HCT116 (cell line): Measurements from ENCODE around the gene CTAGE1.

Source experiments
- CEBPB ChIP-seq: IDR thresholded peaks from 2 replicates; pipeline ENCODE4 v1.6.1; 2012; ENCODE audit warnings: low read depth
- CTCF ChIP-seq, 3 experiments: fragments of 200-600 bp in 1 of 3; sonication (generic) in 1 of 3; IDR thresholded peaks in 2 of 3; conservative IDR thresholded peaks in 1 of 3; 2 replicates each; pipeline ENCODE4 v1.5.1; 2012 to 2017; ENCODE audit warnings: low read depth in 2 of 3, low read length in 2 of 3, antibody characterized with exemption in 1 of 3, borderline replicate concordance in 1 of 3, control low read depth in 1 of 3, mild to moderate bottlenecking in 1 of 3, mixed read lengths in 1 of 3, mixed run types in 1 of 3, moderate library complexity in 1 of 3; ENCODE audit not compliant: insufficient read depth in 1 of 3
- EGR1 ChIP-seq: IDR thresholded peaks from 2 replicates; pipeline ENCODE4 v1.6.1; 2012; ENCODE audit warnings: low read depth
- EZH2 ChIP-seq: fragments of 200-600 bp; sonication (generic); IDR thresholded peaks from 2 replicates; pipeline ENCODE4 v1.6.1; 2017; ENCODE audit warnings: antibody characterized with exemption, mixed run types
- JUND ChIP-seq: IDR thresholded peaks from 2 replicates; pipeline ENCODE4 v1.6.1; 2012
- MAX ChIP-seq: IDR thresholded peaks from 2 replicates; pipeline ENCODE4 v1.6.1; 2012
- POLR2A ChIP-seq: IDR thresholded peaks from 2 replicates; pipeline ENCODE4 v1.7.0; 2011; ENCODE audit warnings: borderline replicate concordance; ENCODE audit not compliant: insufficient read depth, insufficient read length; ENCODE audit errors: extremely low read depth
- RAD21 ChIP-seq: IDR thresholded peaks from 2 replicates; pipeline ENCODE4 v1.6.1; 2012; ENCODE audit warnings: low read depth, mild to moderate bottlenecking
- REST ChIP-seq: IDR thresholded peaks from 2 replicates; pipeline ENCODE4 v1.6.1; 2012; ENCODE audit warnings: low read depth
- SIN3A ChIP-seq: IDR thresholded peaks from 2 replicates; pipeline ENCODE4 v1.6.1; 2012; ENCODE audit warnings: low read depth
- TCF7L2 ChIP-seq: IDR thresholded peaks from 2 replicates; pipeline ENCODE4 v1.7.0; 2011; ENCODE audit warnings: borderline replicate concordance, inconsistent platforms; ENCODE audit not compliant: insufficient read depth, insufficient read length; ENCODE audit errors: extremely low read depth
- ZFX ChIP-seq: fragments of 450-650 bp; IDR thresholded peaks from 2 replicates; pipeline ENCODE4 v1.6.1; 2017
- ZNF274 ChIP-seq: fragments of 200-500 bp; sonication (Bioruptor generic); IDR thresholded peaks from 2 replicates; pipeline ENCODE4 v1.6.1; 2014; ENCODE audit warnings: mild to moderate bottlenecking, low read depth, low read length, inconsistent platforms

- TF ChIP-seq JUND (no peak), POLR2A (no peak), REST (no peak), ZFX (no peak), CTCF (IDR thresholded peaks at IDR 0.05 in 2 of 3, conservative IDR thresholded peaks at IDR 0.05 in 1 of 3; ENCODE audit: borderline replicate concordance in 1 of 3, insufficient read depth in 1 of 3, low read depth in 2 of 3, low read length in 2 of 3) (no peak), TCF7L2 (no peak), SIN3A (no peak), CEBPB (no peak), EZH2 (no peak), ZNF274 (no peak), RAD21 (no peak), MAX (no peak), EGR1 (no peak)
Observed at GRCh38 chr18:22368021-22368420, 49.7 kb downstream of the CTAGE1 start.
